ENCODE measurements around the gene MPRIP.

MPRIP gene

GRCh38 chr17:17084317-17084835 lies 42.1 kb downstream of the MPRIP start:
- in situ Hi-C loops (cut with MboI; ENCODE audit: low sequenced_read_pairs) = no loop called here

- in situ Hi-C loops (cut with MboI; ENCODE audit: low sequenced_read_pairs) = no loop called here
Observed at GRCh38 chr17:17084941-17085340, 42.7 kb downstream of the MPRIP start.

GRCh38 chr17:17086585-17086984 lies 44.3 kb downstream of the MPRIP start:
- in situ Hi-C loops (cut with MboI; ENCODE audit: low sequenced_read_pairs) = no loop called here

- in situ Hi-C loops (cut with MboI; ENCODE audit: low sequenced_read_pairs) = no loop called here
Observed at GRCh38 chr17:17087424-17088015, 45.3 kb downstream of the MPRIP start.

- in situ Hi-C loops (cut with MboI; ENCODE audit: low sequenced_read_pairs) = no loop called here
Observed at GRCh38 chr17:17088086-17088485, 45.8 kb downstream of the MPRIP start.

- in situ Hi-C loops (cut with MboI; ENCODE audit: low sequenced_read_pairs) = no loop called here
Observed at GRCh38 chr17:17088541-17089525, 46.6 kb downstream of the MPRIP start.

GRCh38 chr17:17089796-17090641 lies 47.8 kb downstream of the MPRIP start:
- in situ Hi-C loops (cut with MboI; ENCODE audit: low sequenced_read_pairs) = no loop called here

- in situ Hi-C loops (cut with MboI; ENCODE audit: low sequenced_read_pairs) = no loop called here
Observed at GRCh38 chr17:17090642-17091103, 48.4 kb downstream of the MPRIP start.

- in situ Hi-C loops (cut with MboI; ENCODE audit: low sequenced_read_pairs) = no loop called here
Observed at GRCh38 chr17:17091276-17091675, 49.0 kb downstream of the MPRIP start.

GRCh38 chr17:17091856-17092756 lies 49.8 kb downstream of the MPRIP start:
- in situ Hi-C loops (cut with MboI; ENCODE audit: low sequenced_read_pairs) = no loop called here

- in situ Hi-C loops (cut with MboI; ENCODE audit: low sequenced_read_pairs) = no loop called here
Observed at GRCh38 chr17:17093764-17094163, 51.5 kb downstream of the MPRIP start.

GRCh38 chr17:17096438-17097178 lies 54.4 kb downstream of the MPRIP start:
- in situ Hi-C loops (cut with MboI; ENCODE audit: low sequenced_read_pairs) = no loop called here

GRCh38 chr17:17097763-17098345 lies 55.6 kb downstream of the MPRIP start:
- in situ Hi-C loops (cut with MboI; ENCODE audit: low sequenced_read_pairs) = no loop called here

GRCh38 chr17:17098551-17099179 lies 56.4 kb downstream of the MPRIP start:
- in situ Hi-C loops (cut with MboI; ENCODE audit: low sequenced_read_pairs) = no loop called here

GRCh38 chr17:17102176-17102575 lies 59.9 kb downstream of the MPRIP start:
- in situ Hi-C loops (cut with MboI; ENCODE audit: low sequenced_read_pairs) = no loop called here

GRCh38 chr17:17103160-17103559 lies 60.9 kb downstream of the MPRIP start:
- in situ Hi-C loops (cut with MboI; ENCODE audit: low sequenced_read_pairs) = no loop called here

GRCh38 chr17:17104036-17104435 lies 61.8 kb downstream of the MPRIP start:
- in situ Hi-C loops (cut with MboI; ENCODE audit: low sequenced_read_pairs) = no loop called here

GRCh38 chr17:17104494-17104893 lies 62.2 kb downstream of the MPRIP start:
- in situ Hi-C loops (cut with MboI; ENCODE audit: low sequenced_read_pairs) = no loop called here

Data from HL-60/S4 (cell line).